ENCODE measurements around the gene TMEM131.

TMEM131 gene

GRCh38 chr2:97711394-97711711 lies 284.4 kb downstream of the TMEM131 start:
- FAIRE-seq (no peak), DNase-seq (ENCODE audit: insufficient read length, low spot score) (no peak)

GRCh38 chr2:97708608-97709007 lies 287.1 kb downstream of the TMEM131 start:
- DNase-seq (ENCODE audit: insufficient read length, low spot score) = no peak
- FAIRE-seq = no peak
- TF ChIP-seq CTCF (IDR thresholded peaks at IDR 0.05; ENCODE audit: insufficient read depth, missing control alignments) = no peak

More at GRCh38 chr2:97711394-97711711, 284.4 kb downstream of the TMEM131 start:
- TF ChIP-seq CTCF (IDR thresholded peaks at IDR 0.05; ENCODE audit: insufficient read depth, missing control alignments) = no peak

GRCh38 chr2:97708048-97708380 lies 287.7 kb downstream of the TMEM131 start:
- no peak for TF ChIP-seq CTCF (IDR thresholded peaks at IDR 0.05; ENCODE audit: insufficient read depth, missing control alignments)
- DNase-seq (ENCODE audit: insufficient read length, low spot score) (no peak), FAIRE-seq (no peak)

- DNase-seq (ENCODE audit: insufficient read length, low spot score) = no peak
- FAIRE-seq = no peak
- no peak for TF ChIP-seq CTCF (IDR thresholded peaks at IDR 0.05; ENCODE audit: insufficient read depth, missing control alignments)
Observed at GRCh38 chr2:97707362-97708047, 288.2 kb downstream of the TMEM131 start.

- no peak for FAIRE-seq
- TF ChIP-seq CTCF (IDR thresholded peaks at IDR 0.05; ENCODE audit: insufficient read depth, missing control alignments) = no peak
- DNase-seq (ENCODE audit: insufficient read length, low spot score) = no peak
Observed at GRCh38 chr2:97706708-97707345, 288.9 kb downstream of the TMEM131 start.

Data from D721Med (cell line).